ENCODE results near the gene RIMBP2.

The RIMBP2 gene

DNA sequence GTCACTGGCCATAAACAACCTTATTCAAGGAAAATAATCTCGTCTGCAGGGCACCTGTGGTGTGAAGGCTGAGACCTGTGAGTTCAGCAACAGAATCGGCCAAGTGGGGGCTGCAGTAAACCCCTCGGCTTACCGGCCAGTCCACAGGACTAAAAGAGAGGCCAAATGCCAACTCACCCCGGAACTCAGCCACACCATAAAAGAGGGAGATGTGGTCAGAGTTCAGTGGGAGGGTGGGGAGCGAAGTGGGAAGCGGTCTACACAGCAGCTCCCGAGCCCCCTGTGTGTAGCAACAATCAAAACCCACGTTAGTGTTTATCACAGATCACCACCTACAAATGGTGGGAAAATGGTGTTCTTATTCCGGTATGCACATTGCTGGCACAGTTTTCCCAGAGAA is 225.4 kb downstream of the RIMBP2 start (continued):
- TF ChIP-seq ZNF585B (tag by site-specific recombination; IDR thresholded peaks at IDR 0.05) (no peak), ZNF670 (tag by site-specific recombination; IDR thresholded peaks at IDR 0.05; ENCODE audit: low read depth) (no peak), ZNF777 (tag by site-specific recombination; IDR thresholded peaks at IDR 0.05; ENCODE audit: borderline replicate concordance) (no peak)

DNA sequence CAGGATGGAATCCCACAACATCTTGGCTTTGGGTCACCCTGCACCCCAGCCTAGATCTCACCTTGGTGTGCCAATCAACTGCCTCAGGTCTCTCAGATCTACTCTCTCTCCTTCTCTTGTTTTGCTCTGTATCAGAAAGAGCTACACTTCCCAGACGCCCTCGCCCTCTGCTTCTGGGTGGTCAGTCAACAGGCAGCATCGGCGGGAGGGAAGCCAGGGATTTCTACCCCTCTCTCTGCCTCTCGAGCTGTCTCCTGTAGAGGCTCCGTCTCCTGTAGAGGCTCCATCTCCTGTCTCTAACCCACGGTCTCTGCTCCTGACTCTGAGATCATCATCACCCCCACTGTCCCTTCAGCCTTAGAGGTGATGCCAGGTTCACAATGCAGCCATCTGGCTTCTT is 226.8 kb downstream of the RIMBP2 start:
- TF ChIP-seq FEZF1 (tag by site-specific recombination; IDR thresholded peaks at IDR 0.05): no peak
- no peaks in the 10 kb centered on the region for H3K9me3 ChIP-seq (ENCODE audit: control insufficient read depth, insufficient read depth, low read depth, low read length)
- ChIA-PET CTCF (interaction anchor here (1.1 kb wide), 1 partner anchor 29 kb away, joined by 4 read pairs; no protein-coding TSS in a partner anchor), POLR2A (no interaction called here)
- H3K4me3 ChIP-seq (ENCODE audit: low read depth, low read length): no peak overlapping the region
- no peak overlapping the region for H3K27ac ChIP-seq (ENCODE audit: extremely low read depth, low read depth, low read length)
- no peaks in the 10 kb centered on the region for H3K36me3 ChIP-seq (ENCODE audit: control insufficient read depth in 2 of 2, insufficient read depth in 1 of 2, low read length in 2 of 2)
- H3K4me1 ChIP-seq (ENCODE audit: control insufficient read depth, insufficient read depth, low read length): no peaks in the 10 kb centered on the region

DNA sequence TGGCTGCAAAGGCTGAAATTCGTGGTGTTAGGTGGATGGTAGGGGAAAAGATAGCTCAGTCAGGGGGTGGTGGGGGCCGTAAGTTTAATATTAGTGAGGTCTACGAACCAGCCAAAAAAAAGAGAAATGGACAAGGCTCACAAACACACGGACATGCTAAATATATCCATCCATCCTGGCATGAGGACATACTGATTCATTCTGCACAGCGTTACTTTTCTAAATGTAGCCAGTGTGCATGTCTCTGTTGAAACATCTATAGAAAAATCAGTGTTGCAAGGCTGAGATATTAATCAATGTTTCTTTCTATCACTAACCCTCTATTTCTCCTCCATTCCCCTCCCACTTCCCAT is 227.8 kb downstream of the RIMBP2 start:
- ChIA-PET POLR2A (no interaction called here), CTCF (no interaction called here)
- H3K4me3 ChIP-seq (ENCODE audit: low read depth, low read length): no peak overlapping the region

DNA sequence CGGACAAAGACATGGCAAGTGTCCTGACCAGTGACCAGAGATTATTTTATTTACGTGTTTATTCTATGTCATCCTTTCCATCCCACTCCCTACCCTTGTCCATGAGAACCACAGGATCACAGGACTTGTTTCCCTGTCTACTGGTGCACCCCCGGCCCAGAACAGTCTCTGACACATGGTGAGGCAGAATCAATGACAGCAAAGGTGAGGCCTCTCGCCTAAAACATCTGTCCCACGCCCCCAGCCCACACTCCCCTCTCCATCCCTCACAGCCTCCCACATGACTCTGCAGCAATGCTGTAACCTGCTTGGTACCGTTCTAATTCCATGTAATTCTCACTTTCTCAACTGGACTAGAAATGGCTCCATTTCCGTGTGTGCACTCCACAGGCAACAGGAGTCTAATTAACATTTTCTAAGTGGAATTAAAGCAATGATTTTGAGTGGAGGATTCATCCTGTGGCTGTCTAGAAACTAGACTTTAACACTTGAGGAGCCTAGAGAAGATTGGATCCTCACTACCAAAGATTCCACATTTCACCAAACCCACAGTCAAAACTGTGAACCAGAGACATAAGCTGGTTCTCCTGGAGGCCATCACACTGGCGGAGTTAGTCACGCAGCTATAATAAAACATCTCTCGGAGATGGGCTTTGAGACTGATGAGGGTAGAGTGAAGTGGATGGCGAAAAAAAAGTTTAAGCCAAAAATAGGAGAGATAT is 228.3 kb downstream of the RIMBP2 start:
- no peak overlapping the region for H3K27ac ChIP-seq (ENCODE audit: extremely low read depth, low read depth, low read length)
- no peaks in the 10 kb centered on the region for H3K9me3 ChIP-seq (ENCODE audit: control insufficient read depth, insufficient read depth, low read depth, low read length)
- H3K4me1 ChIP-seq (ENCODE audit: control insufficient read depth, insufficient read depth, low read length): no peaks in the 10 kb centered on the region
- H3K36me3 ChIP-seq (ENCODE audit: control insufficient read depth in 2 of 2, insufficient read depth in 1 of 2, low read length in 2 of 2): no peaks in the 10 kb centered on the region
- ChIA-PET POLR2A (no interaction called here), CTCF (no interaction called here)
- H3K4me3 ChIP-seq (ENCODE audit: low read depth, low read length): no peak overlapping the region
- TF ChIP-seq ZNF138 (tag by site-specific recombination; IDR thresholded peaks at IDR 0.05; ENCODE audit: borderline replicate concordance): no peak
- TF ChIP-seq HOXD13 (CRISPR knock-in tag; IDR thresholded peaks at IDR 0.05; ENCODE audit: borderline replicate concordance): no peak
- TF ChIP-seq, protein P1, sequence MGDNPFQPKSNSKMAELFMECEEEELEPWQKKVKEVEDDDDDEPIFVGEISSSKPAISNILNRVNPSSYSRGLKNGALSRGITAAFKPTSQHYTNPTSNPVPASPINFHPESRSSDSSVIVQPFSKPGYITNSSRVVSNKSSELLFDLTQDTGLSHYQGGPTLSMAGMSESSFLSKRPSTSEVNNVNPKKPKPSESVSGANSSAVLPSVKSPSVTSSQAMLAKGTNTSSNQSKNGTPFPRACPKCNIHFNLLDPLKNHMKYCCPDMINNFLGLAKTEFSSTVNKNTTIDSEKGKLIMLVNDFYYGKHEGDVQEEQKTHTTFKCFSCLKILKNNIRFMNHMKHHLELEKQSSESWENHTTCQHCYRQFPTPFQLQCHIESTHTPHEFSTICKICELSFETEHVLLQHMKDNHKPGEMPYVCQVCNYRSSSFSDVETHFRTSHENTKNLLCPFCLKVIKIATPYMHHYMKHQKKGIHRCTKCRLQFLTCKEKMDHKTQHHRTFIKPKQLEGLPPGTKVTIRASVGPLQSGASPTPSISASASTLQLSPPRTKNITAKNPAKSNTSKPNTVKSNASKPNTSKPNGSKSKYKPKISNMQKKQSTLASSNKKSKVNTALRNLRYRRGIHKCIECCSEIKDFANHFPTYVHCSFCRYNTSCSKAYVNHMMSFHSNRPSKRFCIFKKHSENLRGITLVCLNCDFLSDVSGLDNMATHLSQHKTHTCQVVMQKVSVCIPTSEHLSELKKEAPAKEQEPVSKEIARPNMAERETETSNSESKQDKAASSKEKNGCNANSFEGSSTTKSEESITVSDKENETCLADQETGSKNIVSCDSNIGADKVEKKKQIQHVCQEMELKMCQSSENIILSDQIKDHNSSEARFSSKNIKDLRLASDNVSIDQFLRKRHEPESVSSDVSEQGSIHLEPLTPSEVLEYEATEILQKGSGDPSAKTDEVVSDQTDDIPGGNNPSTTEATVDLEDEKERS (tag by site-specific recombination; IDR thresholded peaks at IDR 0.05): no peak
- no peak for TF ChIP-seq ZIC2 (tag by site-specific recombination; IDR thresholded peaks at IDR 0.05)

More for the DNA sequence above, 227.8 kb downstream of the RIMBP2 start:
- no peaks in the 10 kb centered on the region for H3K9me3 ChIP-seq (ENCODE audit: control insufficient read depth, insufficient read depth, low read depth, low read length)
- H3K4me1 ChIP-seq (ENCODE audit: control insufficient read depth, insufficient read depth, low read length): no peaks in the 10 kb centered on the region
- no peak overlapping the region for H3K27ac ChIP-seq (ENCODE audit: extremely low read depth, low read depth, low read length)
- TF ChIP-seq ZNF843 (tag by site-specific recombination; IDR thresholded peaks at IDR 0.05) (no peak), ZNF544 (tag by site-specific recombination; IDR thresholded peaks at IDR 0.05) (no peak), ZNF37A (tag by site-specific recombination; IDR thresholded peaks at IDR 0.05) (no peak), GLI2 (tag by site-specific recombination; IDR thresholded peaks at IDR 0.05; ENCODE audit: borderline replicate concordance, low read depth) (no peak), ZNF175 (tag by site-specific recombination; IDR thresholded peaks at IDR 0.05) (no peak), ZNF548 (tag by site-specific recombination; IDR thresholded peaks at IDR 0.05) (no peak), ZFP69B (tag by site-specific recombination; IDR thresholded peaks at IDR 0.05) (no peak), ZNF19 (tag by site-specific recombination; IDR thresholded peaks at IDR 0.05; ENCODE audit: low read depth) (no peak), ZNF138 (tag by site-specific recombination; IDR thresholded peaks at IDR 0.05; ENCODE audit: borderline replicate concordance) (no peak), ZNF473 (tag by site-specific recombination; IDR thresholded peaks at IDR 0.05) (no peak)
- TF ChIP-seq, protein P2, sequence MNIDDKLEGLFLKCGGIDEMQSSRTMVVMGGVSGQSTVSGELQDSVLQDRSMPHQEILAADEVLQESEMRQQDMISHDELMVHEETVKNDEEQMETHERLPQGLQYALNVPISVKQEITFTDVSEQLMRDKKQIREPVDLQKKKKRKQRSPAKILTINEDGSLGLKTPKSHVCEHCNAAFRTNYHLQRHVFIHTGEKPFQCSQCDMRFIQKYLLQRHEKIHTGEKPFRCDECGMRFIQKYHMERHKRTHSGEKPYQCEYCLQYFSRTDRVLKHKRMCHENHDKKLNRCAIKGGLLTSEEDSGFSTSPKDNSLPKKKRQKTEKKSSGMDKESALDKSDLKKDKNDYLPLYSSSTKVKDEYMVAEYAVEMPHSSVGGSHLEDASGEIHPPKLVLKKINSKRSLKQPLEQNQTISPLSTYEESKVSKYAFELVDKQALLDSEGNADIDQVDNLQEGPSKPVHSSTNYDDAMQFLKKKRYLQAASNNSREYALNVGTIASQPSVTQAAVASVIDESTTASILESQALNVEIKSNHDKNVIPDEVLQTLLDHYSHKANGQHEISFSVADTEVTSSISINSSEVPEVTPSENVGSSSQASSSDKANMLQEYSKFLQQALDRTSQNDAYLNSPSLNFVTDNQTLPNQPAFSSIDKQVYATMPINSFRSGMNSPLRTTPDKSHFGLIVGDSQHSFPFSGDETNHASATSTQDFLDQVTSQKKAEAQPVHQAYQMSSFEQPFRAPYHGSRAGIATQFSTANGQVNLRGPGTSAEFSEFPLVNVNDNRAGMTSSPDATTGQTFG (tag by site-specific recombination; IDR thresholded peaks at IDR 0.05; ENCODE audit: borderline replicate concordance): no peak
- TF ChIP-seq, protein P3, sequence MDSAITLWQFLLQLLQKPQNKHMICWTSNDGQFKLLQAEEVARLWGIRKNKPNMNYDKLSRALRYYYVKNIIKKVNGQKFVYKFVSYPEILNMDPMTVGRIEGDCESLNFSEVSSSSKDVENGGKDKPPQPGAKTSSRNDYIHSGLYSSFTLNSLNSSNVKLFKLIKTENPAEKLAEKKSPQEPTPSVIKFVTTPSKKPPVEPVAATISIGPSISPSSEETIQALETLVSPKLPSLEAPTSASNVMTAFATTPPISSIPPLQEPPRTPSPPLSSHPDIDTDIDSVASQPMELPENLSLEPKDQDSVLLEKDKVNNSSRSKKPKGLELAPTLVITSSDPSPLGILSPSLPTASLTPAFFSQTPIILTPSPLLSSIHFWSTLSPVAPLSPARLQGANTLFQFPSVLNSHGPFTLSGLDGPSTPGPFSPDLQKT (IDR thresholded peaks at IDR 0.05; ENCODE audit: borderline replicate concordance, low read depth, low read length): no peak
- TF ChIP-seq, protein P4, sequence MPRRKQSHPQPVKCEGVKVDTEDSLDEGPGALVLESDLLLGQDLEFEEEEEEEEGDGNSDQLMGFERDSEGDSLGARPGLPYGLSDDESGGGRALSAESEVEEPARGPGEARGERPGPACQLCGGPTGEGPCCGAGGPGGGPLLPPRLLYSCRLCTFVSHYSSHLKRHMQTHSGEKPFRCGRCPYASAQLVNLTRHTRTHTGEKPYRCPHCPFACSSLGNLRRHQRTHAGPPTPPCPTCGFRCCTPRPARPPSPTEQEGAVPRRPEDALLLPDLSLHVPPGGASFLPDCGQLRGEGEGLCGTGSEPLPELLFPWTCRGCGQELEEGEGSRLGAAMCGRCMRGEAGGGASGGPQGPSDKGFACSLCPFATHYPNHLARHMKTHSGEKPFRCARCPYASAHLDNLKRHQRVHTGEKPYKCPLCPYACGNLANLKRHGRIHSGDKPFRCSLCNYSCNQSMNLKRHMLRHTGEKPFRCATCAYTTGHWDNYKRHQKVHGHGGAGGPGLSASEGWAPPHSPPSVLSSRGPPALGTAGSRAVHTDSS (tag by site-specific recombination; IDR thresholded peaks at IDR 0.05): no peak
- no peaks in the 10 kb centered on the region for H3K36me3 ChIP-seq (ENCODE audit: control insufficient read depth in 2 of 2, insufficient read depth in 1 of 2, low read length in 2 of 2)

All from HEK293 (cell line).